CD8-positive, alpha-beta memory T cell (primary cell): Measurements from ENCODE around the gene CDC42BPB. TPM values are rescaled to one million over a fixed set of nuclear protein-coding genes. Genes with fewer than 3 reads are reported as not detected.

Experiments
- CTCF ChIA-PET: fragments of 350-600 bp; sonication (Branson Sonifier 250); formaldehyde crosslinking; loops from one replicate; lab custom pipeline; 2021; ENCODE audit warnings: antibody characterized with exemption; lab: Charles Lee
- POLR2A ChIA-PET: fragments of 350-600 bp; sonication (Branson Sonifier 250); formaldehyde crosslinking; loops from one replicate; lab custom pipeline; 2021; ENCODE audit warnings: antibody characterized with exemption; lab: Charles Lee
- DNase-seq, 5 donors: peaks; one replicate each; pipeline versions ENCODE4 v3.0.0 to v3.0.0-alpha.2; 2020 to 2022; ENCODE audit warnings: mixed read lengths in 1 of 5
- H3K27ac ChIP-seq: one replicate; pipeline ENCODE4 v1.7.0; 2013; ENCODE audit warnings: low read depth, mild to moderate bottlenecking, low read length, moderate library complexity
- H3K27me3 ChIP-seq: 2 replicates; pipeline ENCODE4 v1.7.0; 2013; ENCODE audit warnings: low read length, mild to moderate bottlenecking; ENCODE audit not compliant: insufficient read depth, poor library complexity, severe bottlenecking
- H3K36me3 ChIP-seq: 2 replicates; pipeline ENCODE4 v1.7.0; 2013; ENCODE audit warnings: mild to moderate bottlenecking, low read length, moderate library complexity; ENCODE audit not compliant: insufficient read depth
- H3K4me1 ChIP-seq: 2 replicates; pipeline ENCODE4 v1.7.0; 2013; ENCODE audit warnings: mild to moderate bottlenecking, low read length, moderate library complexity; ENCODE audit not compliant: insufficient read depth
- H3K4me3 ChIP-seq: 2 replicates; pipeline ENCODE4 v1.7.0; 2013; ENCODE audit warnings: mild to moderate bottlenecking, low read length
- H3K9me3 ChIP-seq: 2 replicates; pipeline ENCODE4 v1.7.0; 2013; ENCODE audit warnings: mild to moderate bottlenecking, low read length
- H3K27ac Mint-ChIP-seq, 8 donors: one replicate each; pipeline ENCODE4 v1.8.0; 2020 to 2021; ENCODE audit warnings: mixed read lengths in 8 of 8, mild to moderate bottlenecking in 6 of 8, inconsistent platforms in 3 of 8, moderate library complexity in 3 of 8
- H3K27me3 Mint-ChIP-seq, 2 donors: one replicate each; pipeline ENCODE4 v1.8.0; 2020 to 2021; ENCODE audit warnings: mixed read lengths in 2 of 2, mild to moderate bottlenecking in 1 of 2, moderate library complexity in 1 of 2
- H3K36me3 Mint-ChIP-seq, 3 donors: one replicate each; pipeline ENCODE4 v1.8.0; 2020 to 2021; ENCODE audit warnings: mixed read lengths in 3 of 3, inconsistent platforms in 1 of 3, mild to moderate bottlenecking in 1 of 3
- H3K4me1 Mint-ChIP-seq, 3 donors: one replicate each; pipeline ENCODE4 v1.8.0; 2020 to 2021; ENCODE audit warnings: mixed read lengths in 3 of 3, inconsistent platforms in 1 of 3, mild to moderate bottlenecking in 1 of 3
- H3K4me3 Mint-ChIP-seq, 7 donors: one replicate each; pipeline ENCODE4 v1.8.0; 2020 to 2021; ENCODE audit warnings: mixed read lengths in 7 of 7, mild to moderate bottlenecking in 6 of 7, moderate library complexity in 4 of 7, inconsistent platforms in 2 of 7
- H3K9me3 Mint-ChIP-seq, 5 donors: one replicate each; pipeline ENCODE4 v1.8.0; 2020 to 2022; ENCODE audit warnings: mixed read lengths in 5 of 5, mild to moderate bottlenecking in 3 of 5, moderate library complexity in 2 of 5, inconsistent platforms in 1 of 5
- polyA plus RNA-seq: library from polyadenylated mRNA; unstranded; fragments of 300-500 nt; fragmentation: Illumina TruSeq; gene quantifications from one replicate; pipeline ENCODE4 v1.2.3, GENCODE V29; 2021
- total RNA-seq, 2 experiments: library from RNA; stranded (reverse); gene quantifications; one replicate each; pipeline ENCODE4 v1.2.3, GENCODE V29; 2021

The CDC42BPB gene
- total and polyA plus RNA-seq, 3 experiments from 2014 or later = 0.32 to 2.9 (median 1.6) TPM

GRCh38 chr14:103043257-103044015, 13.9 kb downstream of the CDC42BPB start:
- H3K27ac ChIP-seq = no peak overlapping the region
- ChIA-PET POLR2A (no interaction called here), CTCF (interaction anchor here (1.4 kb wide), 1 partner anchor 9 kb away, joined by 3 read pairs; no protein-coding TSS in a partner anchor)
- Mint-ChIP-seq H3K36me3 (peaks cover 0 to 7% (median 3%) of the 10 kb centered on the region in 3 donors), H3K4me3 (no peak overlapping the region), H3K9me3 (peaks cover 0 to 6% (median 2%) of the 10 kb centered on the region in 5 donors), H3K27me3 (peaks cover 16 to 57% of the 10 kb centered on the region in 2 donors), H3K27ac (no peak overlapping the region), H3K4me1 (peaks cover 4 to 7% (median 7%) of the 10 kb centered on the region in 3 donors)
- H3K4me1 ChIP-seq = no peaks in the 10 kb centered on the region
- H3K27me3 ChIP-seq = no peaks in the 10 kb centered on the region
- DNase-seq = no peak
- no peaks in the 10 kb centered on the region for H3K9me3 ChIP-seq
- H3K36me3 ChIP-seq = no peaks in the 10 kb centered on the region
- H3K4me3 ChIP-seq = no peak overlapping the region

DNA sequence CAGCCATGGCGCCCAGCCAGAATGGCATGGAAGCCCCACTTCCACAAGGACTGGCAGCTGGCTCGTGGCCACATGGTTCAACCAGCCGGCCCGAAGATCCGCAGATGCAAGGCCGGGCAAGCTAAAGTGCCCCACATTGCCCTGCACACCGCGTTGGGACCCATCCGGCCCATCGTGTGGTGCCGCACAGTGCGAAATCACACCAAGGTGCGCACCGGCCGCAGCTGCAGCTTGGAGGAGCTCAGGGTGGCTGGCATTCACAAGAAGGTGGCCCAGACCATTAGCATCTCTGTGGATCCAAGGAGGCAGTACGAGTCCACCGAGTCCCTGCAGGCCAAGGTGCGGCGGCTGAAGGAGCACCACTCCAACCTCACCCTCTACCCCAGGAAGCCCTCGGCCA, 15.9 kb downstream of the CDC42BPB start:
- Histone ChIP-seq H3K4me1 (no peaks in the 10 kb centered on the region), H3K9me3 (no peaks in the 10 kb centered on the region), H3K27ac (no peak overlapping the region), H3K27me3 (no peaks in the 10 kb centered on the region), H3K36me3 (no peaks in the 10 kb centered on the region), H3K4me3 (no peak overlapping the region)
- no peak overlapping the region for H3K4me3 Mint-ChIP-seq
- H3K36me3 Mint-ChIP-seq = peaks cover 0 to 7% (median 3%) of the 10 kb centered on the region in 3 donors
- H3K4me1 Mint-ChIP-seq = peaks cover 4 to 7% (median 7%) of the 10 kb centered on the region in 3 donors
- ChIA-PET POLR2A (no interaction called here), CTCF (no interaction called here)
- DNase-seq = no peak
- H3K27ac Mint-ChIP-seq = peak overlapping the region in 1 of 8 donors; percentile 70
- H3K27me3 Mint-ChIP-seq = peaks cover 16 to 54% of the 10 kb centered on the region in 2 donors
- peaks cover 0 to 6% (median 2%) of the 10 kb centered on the region in 5 donors for H3K9me3 Mint-ChIP-seq

- no peak for DNase-seq
- Mint-ChIP-seq H3K4me1 (no peaks in the 10 kb centered on the region), H3K27me3 (peaks cover 0 to 5% of the 10 kb centered on the region in 2 donors), H3K27ac (no peak overlapping the region), H3K4me3 (no peak overlapping the region), H3K9me3 (no peaks in the 10 kb centered on the region), H3K36me3 (no peaks in the 10 kb centered on the region)
- H3K27me3 ChIP-seq = no peaks in the 10 kb centered on the region
- ChIA-PET CTCF (interaction anchor here (1.3 kb wide), 1 partner anchor 10 kb away, joined by 3 read pairs; no protein-coding TSS in a partner anchor), POLR2A (no interaction called here)
- no peaks in the 10 kb centered on the region for H3K4me1 ChIP-seq
- no peak overlapping the region for H3K27ac ChIP-seq
- H3K9me3 ChIP-seq = no peaks in the 10 kb centered on the region
- H3K4me3 ChIP-seq = no peak overlapping the region
- no peaks in the 10 kb centered on the region for H3K36me3 ChIP-seq
These were observed 23.7 kb downstream of the CDC42BPB start for GRCh38 chr14:103033681-103034096.

- POLR2A ChIA-PET = no interaction called here
- Mint-ChIP-seq H3K27me3 (peaks cover 0 to 2% of the 10 kb centered on the region in 2 donors), H3K36me3 (no peaks in the 10 kb centered on the region)
These were observed 25.4 kb downstream of the CDC42BPB start for GRCh38 chr14:103031956-103032355.

DNA sequence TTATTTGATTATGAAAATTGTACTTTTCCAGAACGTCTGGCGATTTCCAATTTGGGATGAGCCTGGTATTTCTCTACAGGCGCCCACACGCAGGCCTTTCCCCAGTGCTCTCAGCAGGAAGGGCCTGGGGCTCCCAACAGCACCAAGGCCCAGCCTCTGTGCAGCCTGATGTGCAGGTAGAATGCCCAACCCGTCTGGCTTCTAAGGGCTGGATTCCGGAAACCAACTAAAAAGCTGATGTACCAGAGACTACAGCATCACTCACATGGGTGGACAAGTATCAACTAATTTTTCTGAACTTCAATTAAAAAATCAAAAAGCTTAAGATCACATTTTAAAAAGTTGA, 25.8 kb downstream of the CDC42BPB start:
- Mint-ChIP-seq H3K27ac (peak overlapping the region in 1 of 8 donors; percentile 29), H3K36me3 (no peaks in the 10 kb centered on the region), H3K9me3 (no peaks in the 10 kb centered on the region), H3K27me3 (no peaks in the 10 kb centered on the region), H3K4me3 (no peak overlapping the region), H3K4me1 (no peaks in the 10 kb centered on the region)
- Histone ChIP-seq H3K9me3 (no peaks in the 10 kb centered on the region), H3K27me3 (no peaks in the 10 kb centered on the region), H3K4me1 (no peaks in the 10 kb centered on the region), H3K36me3 (no peaks in the 10 kb centered on the region), H3K4me3 (no peak overlapping the region), H3K27ac (no peak overlapping the region)
- no peak for DNase-seq
- POLR2A ChIA-PET = no interaction called here
- CTCF ChIA-PET = no interaction called here

More at GRCh38 chr14:103031956-103032355, 25.4 kb downstream of the CDC42BPB start:
- CTCF ChIA-PET = no interaction called here
- DNase-seq = no peak
- Mint-ChIP-seq H3K4me1 (no peaks in the 10 kb centered on the region), H3K27ac (peak overlapping the region in 1 of 8 donors; percentile 46), H3K9me3 (no peaks in the 10 kb centered on the region), H3K4me3 (no peak overlapping the region)
- no peaks in the 10 kb centered on the region for H3K9me3 ChIP-seq
- H3K4me1 ChIP-seq = no peaks in the 10 kb centered on the region
- H3K27ac ChIP-seq = no peak overlapping the region
- H3K27me3 ChIP-seq = no peaks in the 10 kb centered on the region
- no peaks in the 10 kb centered on the region for H3K36me3 ChIP-seq
- H3K4me3 ChIP-seq = no peak overlapping the region

DNA sequence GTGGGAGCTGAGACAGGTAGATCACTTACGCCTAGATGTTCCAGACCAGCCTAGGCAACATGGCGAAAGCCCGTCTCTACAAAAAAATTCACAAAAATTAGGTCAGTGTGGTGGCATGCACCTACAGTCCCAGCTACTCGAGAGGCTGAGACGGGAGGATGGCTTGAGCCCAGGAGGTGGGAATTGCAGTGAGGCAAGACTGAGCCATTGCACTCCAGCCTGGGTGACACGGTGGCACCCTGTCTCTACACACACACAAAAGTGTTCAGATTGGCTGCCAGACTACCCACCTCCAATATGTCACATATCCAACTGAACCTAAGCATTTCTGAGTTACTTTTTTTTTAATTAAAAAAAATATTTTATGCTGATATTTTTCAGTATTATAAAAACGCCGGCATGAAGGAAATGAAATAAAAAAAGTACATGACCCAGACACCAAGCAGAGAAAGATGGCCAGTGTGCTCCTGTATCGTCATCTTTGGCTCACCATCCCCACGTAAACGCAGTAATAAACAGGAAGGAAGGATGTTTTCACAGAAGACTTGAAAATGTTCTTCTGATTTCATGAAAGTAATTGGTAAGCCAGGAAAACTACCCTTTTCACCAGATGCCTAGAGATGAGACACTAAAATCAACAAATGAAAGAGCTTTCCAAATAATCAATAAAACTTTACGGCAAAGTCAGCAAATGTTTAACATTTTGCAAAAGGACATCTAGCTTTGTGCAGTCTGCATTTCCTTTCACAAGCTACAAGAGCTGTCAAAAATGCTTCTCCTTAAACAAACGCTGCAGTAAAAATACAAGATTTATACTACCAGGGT, 26.4 kb downstream of the CDC42BPB start:
- CTCF ChIA-PET = no interaction called here
- H3K9me3 Mint-ChIP-seq = no peaks in the 10 kb centered on the region
- H3K4me3 Mint-ChIP-seq = no peak overlapping the region
- no peaks in the 10 kb centered on the region for H3K4me1 ChIP-seq
- no peaks in the 10 kb centered on the region for H3K36me3 ChIP-seq
- H3K4me3 ChIP-seq = no peak overlapping the region
- no peaks in the 10 kb centered on the region for H3K27me3 ChIP-seq
- no peak overlapping the region for H3K27ac Mint-ChIP-seq
- H3K9me3 ChIP-seq = no peaks in the 10 kb centered on the region
- no peaks in the 10 kb centered on the region for H3K36me3 Mint-ChIP-seq
- peaks cover 0 to under 1% of the 10 kb centered on the region in 2 donors for H3K27me3 Mint-ChIP-seq
- POLR2A ChIA-PET = no interaction called here
- DNase-seq = no peak
- no peaks in the 10 kb centered on the region for H3K4me1 Mint-ChIP-seq
- H3K27ac ChIP-seq = no peak overlapping the region

- Histone ChIP-seq H3K9me3 (no peaks in the 10 kb centered on the region), H3K4me3 (no peak overlapping the region), H3K27ac (no peak overlapping the region), H3K27me3 (no peaks in the 10 kb centered on the region), H3K4me1 (no peaks in the 10 kb centered on the region), H3K36me3 (no peaks in the 10 kb centered on the region)
- Mint-ChIP-seq H3K27me3 (peaks cover 4 to 7% of the 10 kb centered on the region in 2 donors), H3K4me3 (no peak overlapping the region), H3K36me3 (peaks cover 0 to 4% (median 1%) of the 10 kb centered on the region in 3 donors), H3K9me3 (no peaks in the 10 kb centered on the region), H3K4me1 (no peaks in the 10 kb centered on the region), H3K27ac (no peak overlapping the region)
- POLR2A ChIA-PET = no interaction called here
- CTCF ChIA-PET = no interaction called here
- DNase-seq = no peak
These were observed 27.4 kb downstream of the CDC42BPB start for GRCh38 chr14:103029936-103030335.

DNA sequence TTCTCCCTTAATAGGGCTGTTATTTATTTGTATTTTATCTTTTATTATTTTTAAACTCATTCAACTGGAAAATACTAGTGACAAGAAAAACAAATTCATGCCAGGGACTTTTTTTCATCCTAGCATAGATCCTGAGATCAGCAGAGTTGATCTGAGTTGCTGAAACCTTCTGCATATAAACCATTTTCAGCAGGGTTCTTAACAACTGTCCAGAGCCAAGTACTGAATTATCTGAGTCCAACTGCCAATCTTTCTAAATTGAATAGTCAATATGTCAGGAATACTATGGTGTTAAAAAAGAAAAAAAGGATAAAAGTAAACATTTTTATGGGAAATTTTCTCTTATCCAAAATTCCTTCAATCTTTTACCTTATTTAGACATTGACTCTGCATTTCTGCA, 28.6 kb downstream of the CDC42BPB start:
- no peaks in the 10 kb centered on the region for H3K9me3 ChIP-seq
- no peak for DNase-seq
- peaks cover 0 to 4% (median 1%) of the 10 kb centered on the region in 3 donors for H3K36me3 Mint-ChIP-seq
- H3K4me3 Mint-ChIP-seq = no peak overlapping the region
- no peak overlapping the region for H3K27ac Mint-ChIP-seq
- no peaks in the 10 kb centered on the region for H3K36me3 ChIP-seq
- ChIA-PET POLR2A (no interaction called here), CTCF (no interaction called here)
- H3K27me3 Mint-ChIP-seq = peaks cover 9 to 18% of the 10 kb centered on the region in 2 donors
- H3K4me3 ChIP-seq = no peak overlapping the region
- no peaks in the 10 kb centered on the region for H3K27me3 ChIP-seq
- no peak overlapping the region for H3K27ac ChIP-seq
- no peaks in the 10 kb centered on the region for H3K9me3 Mint-ChIP-seq
- H3K4me1 ChIP-seq = no peaks in the 10 kb centered on the region
- no peaks in the 10 kb centered on the region for H3K4me1 Mint-ChIP-seq
